CD4-positive, alpha-beta T cell treated with Interleukin-10 for 1 hour (primary cell): ENCODE data around the gene EIF5A2.
"Not testable (repeated sequence)": the region's sequence is repeated elsewhere in the genome, so short reads cannot be mapped to it uniquely, and the experiment has no call there.

ENCODE experiments used
- DNase-seq: peaks from one replicate; pipeline ENCODE4 v3.0.0-alpha.2; 2020

EIF5A2 gene

GRCh38 chr3:170896333-170896732, 12.1 kb downstream of the EIF5A2 start:
- DNase-seq: not testable (repeated sequence)

- no peak for DNase-seq
Measured at GRCh38 chr3:170893895-170894294, 14.5 kb downstream of the EIF5A2 start.

DNA sequence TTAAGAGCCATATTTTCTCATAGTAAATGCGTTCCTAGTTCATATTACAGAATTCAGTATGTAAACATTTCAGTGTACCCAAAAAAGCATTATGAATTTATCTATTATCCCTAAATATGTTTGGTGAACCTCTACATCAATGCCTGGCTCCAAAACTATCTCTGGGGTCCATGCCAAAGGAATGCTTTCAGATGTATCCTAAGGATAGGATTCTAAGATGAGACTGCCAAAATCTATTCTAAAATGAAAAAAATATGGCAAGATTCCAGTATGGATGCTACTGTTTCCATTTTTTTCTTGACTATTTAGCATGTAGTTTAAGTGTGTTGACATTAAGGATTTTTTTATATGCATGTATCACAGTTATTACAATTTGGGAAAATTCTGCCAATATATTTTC, 18.8 kb downstream of the EIF5A2 start:
- DNase-seq: no peak

DNA sequence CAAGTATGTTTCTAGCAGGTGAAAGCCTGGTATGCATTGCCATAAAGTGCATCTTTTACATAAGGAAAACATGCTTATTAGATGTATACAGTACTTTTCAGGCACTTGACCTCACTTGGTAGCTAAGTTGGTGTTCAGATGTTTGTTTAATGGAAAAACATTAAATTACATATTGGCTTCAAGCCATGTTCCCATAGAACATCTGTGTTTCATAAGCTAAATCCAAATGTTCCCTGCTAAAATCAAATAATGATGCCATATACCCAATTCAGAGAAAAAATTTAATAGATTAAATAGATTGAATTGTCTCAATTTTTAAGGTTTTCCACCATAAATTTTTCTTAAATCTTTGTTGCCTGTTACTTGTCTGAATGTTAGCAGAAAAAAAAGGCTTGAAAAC, 19.3 kb downstream of the EIF5A2 start:
- DNase-seq: no peak

GRCh38 chr3:170884109-170884930, 24.1 kb downstream of the EIF5A2 start:
- DNase-seq: not testable (repeated sequence)

DNA sequence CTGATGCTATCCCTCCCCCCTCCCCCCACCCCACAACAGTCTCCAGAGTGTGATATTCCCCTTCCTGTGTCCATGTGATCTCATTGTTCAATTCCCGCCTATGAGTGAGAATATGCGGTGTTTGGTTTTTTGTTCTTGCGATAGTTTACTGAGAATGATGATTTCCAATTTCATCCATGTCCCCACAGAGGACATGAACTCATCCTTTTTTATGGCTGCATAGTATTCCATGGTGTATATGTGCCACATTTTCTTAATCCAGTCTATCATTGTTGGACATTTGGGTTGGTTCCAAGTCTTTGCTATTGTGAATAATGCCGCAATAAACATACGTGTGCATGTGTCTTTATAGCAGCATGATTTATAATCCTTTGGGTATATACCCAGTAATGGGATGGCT, 29.7 kb downstream of the EIF5A2 start:
- DNase-seq: not testable (repeated sequence)

DNA sequence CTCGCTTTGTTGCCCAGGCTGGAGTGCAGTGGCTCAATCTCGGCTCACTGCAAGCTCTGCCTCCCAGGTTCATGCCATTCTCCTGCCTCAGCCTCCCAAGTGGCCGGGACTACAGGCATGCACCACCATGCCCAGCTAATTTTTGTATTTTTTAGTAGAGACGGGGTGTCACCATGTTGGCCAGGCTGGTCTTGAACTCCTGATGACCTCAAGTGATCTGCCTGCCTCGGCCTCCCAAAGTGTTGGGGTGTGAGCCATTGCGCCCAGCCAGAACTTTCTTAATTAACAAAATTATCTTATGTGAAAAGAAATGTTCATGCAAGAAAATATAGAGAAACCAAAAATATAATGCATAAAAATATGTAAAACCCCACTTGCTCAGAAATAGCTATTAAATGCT, 31.1 kb downstream of the EIF5A2 start:
- not testable (repeated sequence) for DNase-seq

DNA sequence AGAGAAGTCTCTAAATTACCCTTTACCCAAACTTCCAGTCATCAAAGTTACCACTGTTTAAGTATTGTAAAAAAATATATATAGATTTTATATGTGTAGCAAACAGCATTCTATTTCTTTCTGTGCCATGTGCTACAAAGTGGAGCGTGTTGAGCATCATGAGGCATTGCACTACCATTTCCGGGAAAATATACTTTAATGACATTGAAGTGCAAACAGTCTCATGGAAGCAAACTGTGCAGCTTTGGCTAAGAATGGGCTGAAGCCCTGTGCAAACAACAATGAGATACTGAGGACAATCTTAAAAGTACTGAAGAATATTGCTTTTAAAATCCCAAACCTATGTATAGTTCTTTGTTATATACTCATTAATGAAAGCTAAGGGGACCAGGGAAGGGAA, 31.9 kb downstream of the EIF5A2 start:
- no peak for DNase-seq

DNA sequence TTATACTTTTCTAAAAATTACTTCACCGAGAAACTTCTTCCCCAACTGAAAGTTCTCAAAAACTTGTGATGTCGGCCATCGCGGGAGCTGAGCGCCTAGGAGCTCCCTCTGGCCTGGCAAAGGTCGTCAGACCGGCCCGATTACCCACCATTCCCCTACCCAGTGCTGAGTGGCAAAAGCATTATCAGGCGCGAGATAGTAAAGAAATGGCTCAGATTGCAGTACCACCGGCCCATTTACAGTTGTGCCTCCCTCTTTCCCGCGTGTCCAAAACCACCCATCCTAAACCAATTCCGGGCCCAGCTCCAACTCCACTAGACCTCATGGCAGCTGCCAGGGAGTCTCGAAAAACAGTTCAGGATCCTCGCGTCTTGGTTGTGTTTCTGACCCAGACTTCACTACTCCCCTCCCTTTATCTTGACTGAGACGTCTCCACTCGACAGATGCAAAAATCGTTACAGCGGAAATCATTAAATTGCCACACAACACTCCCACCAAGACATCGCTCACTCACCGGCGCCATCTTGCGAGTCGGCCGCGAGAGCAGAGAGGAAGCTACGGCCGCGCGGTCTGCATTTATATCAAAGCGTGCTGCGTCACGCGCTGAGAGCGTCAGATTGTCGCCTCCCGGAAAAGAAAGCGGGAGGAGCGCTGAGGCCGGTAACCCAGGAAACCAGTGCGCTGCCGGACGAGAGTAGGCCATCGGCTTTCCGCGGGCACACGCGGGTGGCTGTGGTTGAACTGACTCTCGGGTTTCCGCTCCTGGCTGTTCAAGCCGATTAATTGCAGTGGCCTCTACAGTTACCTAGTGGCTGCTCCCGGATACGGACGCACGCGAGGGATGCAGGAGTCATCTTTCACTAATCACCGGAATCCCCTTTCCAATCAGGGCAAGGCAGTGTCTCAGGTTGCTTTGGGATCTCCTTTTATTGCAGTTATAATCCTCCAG, 38.5 kb downstream of the EIF5A2 start, which contains the start of gene RPL22L1:
Gene RPL22L1, minus strand, starts transcription at position 551 of the 949 bp plus-strand sequence. Its CDS starts 28 bp downstream, at position 523.
- peak; percentile 95 for DNase-seq

GRCh38 chr3:170869239-170869590, 39.2 kb downstream of the EIF5A2 start:
- DNase-seq: peak; percentile 27

DNA sequence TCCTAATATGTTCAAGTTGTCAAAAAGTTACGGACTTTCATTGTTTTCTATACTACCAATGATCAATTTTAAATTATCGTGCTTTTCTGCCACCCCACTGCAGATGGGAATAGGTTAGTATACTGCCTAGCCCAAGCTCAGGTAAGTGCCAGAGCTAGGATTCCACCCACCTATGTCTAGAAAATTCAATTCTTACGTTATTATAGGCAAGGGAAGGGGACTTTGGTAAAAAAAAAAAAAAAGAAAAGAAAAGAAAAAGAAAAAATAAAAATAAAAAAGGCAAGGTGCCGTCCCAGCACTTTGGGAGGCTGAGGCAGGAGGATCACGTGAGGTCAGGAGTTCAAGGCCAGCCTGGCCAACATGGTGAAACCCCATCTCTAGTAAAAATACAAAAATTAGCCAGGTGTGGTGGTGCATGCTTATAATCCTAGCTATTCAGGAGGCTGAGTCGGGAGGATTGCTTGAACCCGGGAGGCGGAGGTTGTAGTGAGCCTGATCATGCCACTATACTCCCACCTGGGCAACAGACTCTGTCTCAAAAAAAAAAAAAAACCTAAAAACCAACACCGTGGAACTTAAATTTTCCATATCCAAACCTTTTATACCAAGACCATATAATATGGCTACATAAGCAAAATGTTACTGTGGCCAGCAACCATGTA, 39.7 kb downstream of the EIF5A2 start:
- no peak for DNase-seq

GRCh38 chr3:170867143-170867937, 41.1 kb downstream of the EIF5A2 start:
- DNase-seq: no peak

DNA sequence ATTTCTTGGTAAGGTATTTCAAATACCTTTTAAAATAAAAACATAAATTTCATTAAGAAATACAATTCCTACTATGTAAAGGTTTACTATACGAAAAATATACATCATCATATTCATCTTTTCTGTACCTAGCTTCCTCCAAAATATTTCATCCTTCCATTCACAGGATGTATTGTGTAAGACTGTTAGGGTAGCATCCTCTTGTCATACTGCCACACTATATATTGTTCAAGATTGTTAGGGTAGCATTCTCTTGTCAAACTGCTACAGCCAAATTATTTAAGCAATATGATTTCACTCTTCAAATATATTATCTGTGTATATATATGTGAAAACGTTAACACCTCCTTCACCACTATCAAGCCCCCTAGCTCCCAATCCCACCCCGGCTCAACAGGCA, 41.9 kb downstream of the EIF5A2 start:
- no peak for DNase-seq

DNA sequence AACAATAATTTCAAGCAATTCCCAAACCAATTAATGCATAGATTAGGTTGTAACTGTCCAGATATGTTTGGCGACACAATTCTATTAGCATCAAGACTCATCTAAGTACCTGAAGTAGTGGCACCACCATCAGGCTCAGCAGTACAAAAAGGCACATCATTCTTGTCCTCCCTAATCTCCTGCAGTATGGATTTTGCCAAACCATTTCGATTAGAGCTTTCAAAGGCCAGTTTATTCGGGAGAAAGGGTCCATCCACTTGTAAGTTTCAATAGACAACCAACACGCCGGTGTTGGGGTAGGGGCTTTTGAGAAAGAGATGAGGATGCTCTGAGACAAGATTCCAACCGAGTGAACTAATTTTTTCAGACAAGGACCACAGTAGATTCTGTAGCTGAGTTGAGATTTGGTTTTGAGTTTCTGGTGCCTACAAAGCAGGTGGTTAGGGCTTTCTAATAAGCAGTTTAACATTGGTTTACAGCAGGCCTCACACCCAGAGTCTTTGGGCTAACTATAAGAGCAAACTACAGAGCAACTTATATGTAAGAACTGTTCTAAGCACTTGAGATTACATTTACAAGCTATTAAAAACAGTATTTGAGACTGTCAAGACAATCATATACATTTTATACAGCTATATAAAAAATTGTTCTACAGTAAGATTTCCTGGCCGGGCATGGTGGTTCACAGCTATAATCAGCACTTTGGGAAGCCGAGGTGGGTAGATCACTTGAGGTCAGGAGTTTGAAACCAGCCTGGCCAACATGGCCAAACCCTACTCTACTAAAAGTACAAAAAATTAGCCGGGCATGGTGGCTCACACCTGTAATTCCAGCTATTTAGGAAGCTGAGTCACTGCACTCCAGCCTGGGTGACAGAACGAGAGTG, 43.0 kb downstream of the EIF5A2 start:
- no peak for DNase-seq

- DNase-seq: no peak
Measured at GRCh38 chr3:170864525-170865208, 43.8 kb downstream of the EIF5A2 start.

DNA sequence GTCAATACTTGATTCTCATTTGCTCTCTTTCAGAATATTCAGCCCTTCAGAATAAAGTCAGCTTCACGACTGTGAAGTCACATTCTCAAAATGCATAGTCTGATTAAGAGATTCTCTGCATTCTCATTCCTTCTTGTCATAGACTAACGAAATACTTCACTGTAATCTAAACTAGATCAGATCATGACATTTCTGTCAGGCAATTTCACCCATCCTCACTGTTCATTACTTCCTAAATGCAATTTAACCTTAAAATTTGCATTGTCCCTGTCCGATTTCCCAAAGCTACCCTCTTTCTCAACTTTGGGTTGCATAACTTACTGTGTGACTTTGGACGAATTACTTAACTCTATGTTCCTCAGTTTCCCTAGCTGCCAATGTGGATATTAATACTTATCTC, 44.6 kb downstream of the EIF5A2 start:
- DNase-seq: no peak

DNA sequence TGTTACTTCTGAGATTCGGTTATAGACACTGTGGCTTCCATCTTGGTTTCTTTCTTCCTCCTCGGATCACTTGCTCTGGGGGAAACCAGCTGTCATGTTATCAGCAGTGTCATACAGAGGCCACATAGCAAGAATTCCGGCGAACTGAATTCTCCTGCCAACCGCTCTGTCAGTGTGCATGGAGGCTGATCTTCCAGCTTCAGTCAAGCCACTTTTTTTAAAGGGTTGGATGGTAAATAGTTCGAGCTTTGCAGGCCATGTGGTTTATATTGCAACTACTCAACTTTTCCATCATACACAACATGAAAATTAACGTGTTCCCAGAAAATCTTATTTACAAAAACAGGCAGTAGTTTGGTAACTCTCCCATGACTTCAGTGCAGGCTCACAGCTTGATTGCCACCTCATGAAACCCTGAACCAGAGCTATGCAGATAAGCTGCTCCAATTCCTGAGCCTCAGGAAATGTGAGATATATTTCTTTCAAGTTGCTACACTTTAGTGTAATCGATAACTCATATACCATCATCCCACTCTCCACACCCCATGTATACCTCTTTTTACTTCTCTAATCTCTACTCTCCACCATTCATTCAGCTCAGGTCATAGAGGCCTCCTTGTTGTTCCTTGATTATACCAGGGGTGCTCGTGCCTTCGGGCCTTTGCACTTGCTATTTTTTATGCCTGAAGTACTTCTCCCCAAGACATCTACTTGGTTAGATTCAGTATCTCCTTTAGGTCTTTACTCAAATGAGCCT, 45.6 kb downstream of the EIF5A2 start:
- DNase-seq: no peak

DNA sequence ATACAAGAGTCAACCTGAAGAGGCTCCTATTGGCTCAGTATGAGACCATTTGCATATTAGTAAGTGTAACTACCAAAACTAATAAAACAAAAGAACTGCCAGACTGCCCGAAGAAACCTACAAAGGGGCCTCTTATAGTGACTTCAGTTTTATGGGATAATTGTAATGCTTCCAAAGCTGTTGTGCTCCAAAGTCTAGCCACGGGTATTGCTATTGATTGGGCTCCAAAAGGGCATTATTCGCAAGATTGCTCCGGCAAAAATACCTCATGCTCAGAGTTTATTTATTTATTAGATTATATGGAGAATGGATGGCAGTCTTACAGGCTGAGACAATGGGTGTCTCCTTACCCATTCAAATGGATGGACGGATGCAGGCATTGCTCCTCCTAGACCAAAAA, 49.8 kb downstream of the EIF5A2 start:
- no peak for DNase-seq

DNA sequence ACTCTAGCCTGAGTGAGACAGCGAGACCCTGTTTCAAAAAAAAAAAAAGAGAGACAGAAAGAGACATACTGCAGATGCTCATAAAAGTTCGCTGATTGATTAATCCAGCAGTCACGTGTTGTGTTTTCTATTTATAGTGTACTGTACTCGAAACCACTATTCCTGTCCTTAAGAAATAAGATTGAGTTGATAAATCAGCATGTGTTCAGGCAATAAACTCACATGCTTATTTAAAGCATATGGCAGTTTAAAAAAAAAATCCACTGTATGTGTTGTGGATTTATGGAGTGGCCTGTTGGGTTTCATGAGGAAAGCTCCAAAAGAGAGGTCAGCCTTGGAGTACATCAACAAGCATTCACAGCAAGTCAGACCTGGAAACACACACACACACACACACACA, 56.1 kb downstream of the EIF5A2 start:
- DNase-seq: no peak
